GM19452 (cell line): Measurements from ENCODE around the gene SARS1.
"Not testable (repeated sequence)": the region's sequence is repeated elsewhere in the genome, so short reads cannot be mapped to it uniquely, and the experiment has no call there.

ENCODE experiments used
- ATAC-seq: cut with Tn5 transposase; IDR thresholded peaks from one replicate; pipeline ENCODE4 v1.9.1; 2021; ENCODE audit not compliant: unreplicated experiment

SARS1 gene

GRCh38 chr1:109192433-109192832, 21.3 kb upstream of the SARS1 start:
- no peak for ATAC-seq

GRCh38 chr1:109193653-109194590, 19.8 kb upstream of the SARS1 start:
- ATAC-seq = peak; percentile 67

GRCh38 chr1:109197158-109198042, 16.3 kb upstream of the SARS1 start:
- ATAC-seq = no peak

GRCh38 chr1:109198043-109198695, 15.5 kb upstream of the SARS1 start:
- ATAC-seq = no peak

- ATAC-seq = no peak
These were observed 15.0 kb upstream of the SARS1 start for GRCh38 chr1:109198745-109199144.

GRCh38 chr1:109199710-109200109, 14.0 kb upstream of the SARS1 start:
- ATAC-seq = no peak

- ATAC-seq = no peak
These were observed 12.5 kb upstream of the SARS1 start for GRCh38 chr1:109201123-109201703.

GRCh38 chr1:109204484-109204883, 9.2 kb upstream of the SARS1 start:
- ATAC-seq = no peak

GRCh38 chr1:109206339-109206738, 7.4 kb upstream of the SARS1 start:
- no peak for ATAC-seq

- no peak for ATAC-seq
These were observed 6.1 kb upstream of the SARS1 start for GRCh38 chr1:109207467-109208103.

- no peak for ATAC-seq
These were observed 5.3 kb upstream of the SARS1 start for GRCh38 chr1:109208394-109208793.

- no peak for ATAC-seq
These were observed 4.8 kb upstream of the SARS1 start for GRCh38 chr1:109208836-109209463.

- ATAC-seq = no peak
These were observed 3.7 kb upstream of the SARS1 start for GRCh38 chr1:109210058-109210457.

- no peak for ATAC-seq
These were observed 334 bp upstream of the SARS1 start for GRCh38 chr1:109213345-109213823.

GRCh38 chr1:109214695-109215623, 1.2 kb downstream of the SARS1 start:
- ATAC-seq = no peak

- no peak for ATAC-seq
These were observed 2.9 kb downstream of the SARS1 start for GRCh38 chr1:109216662-109217061.

- no peak for ATAC-seq
These were observed 4.8 kb downstream of the SARS1 start for GRCh38 chr1:109218516-109218915.

GRCh38 chr1:109221201-109221600, 7.5 kb downstream of the SARS1 start:
- ATAC-seq = not testable (repeated sequence)

GRCh38 chr1:109225308-109225707, 11.6 kb downstream of the SARS1 start:
- no peak for ATAC-seq
